Activated T-cell treated with anti-CD3 and anti-CD28 coated beads, Interleukin-2, amount 50 U/mL, for 72 hours (primary cell): Measurements from ENCODE around the gene HMGN1. TPM values are rescaled to one million over a fixed set of nuclear protein-coding genes. Genes with fewer than 3 reads are reported as not detected.

Experiments used
- total RNA-seq, 2 donors: library from RNA; stranded (reverse); gene quantifications; one replicate each; pipeline ENCODE4 v1.2.3, GENCODE V29; 2022

The HMGN1 gene
- total RNA-seq, 2 donors from 2014 or later, result 353 to 399 TPM

Other genes with a start within 250 kb of the HMGN1 start
- gene PSMG1, start 165.6 kb downstream of the HMGN1 start, total RNA-seq, result 100 to 1,000 TPM in 1 of 2 donors, 10 to 100 TPM in 1; 98.7 to 113 TPM
- gene BRWD1, start 35.5 kb downstream of the HMGN1 start, total RNA-seq, result 10 to 100 TPM; 44.8 to 45.2 TPM
- gene LCA5L, start 96.7 kb upstream of the HMGN1 start, total RNA-seq, result under 1 TPM in 1 of 2 donors, not detected in 1; 0.31 TPM
- 1 to 10 TPM; 2.4 to 4.0 TPM for gene SH3BGR, start 102.9 kb upstream of the HMGN1 start, total RNA-seq